Sigmoid colon (tissue), 7 donors: ENCODE measurements around the gene SLC4A1. TPM values are rescaled to one million over a fixed set of nuclear protein-coding genes. Genes with fewer than 3 reads are reported as not detected.
A peak's percentile ranks its signal among the peaks of the same experiment; 100 is the strongest.

Experiments
- DNase-seq: peaks from one replicate; pipeline ENCODE4 v3.0.0-alpha.2; 2019
- H3K27ac ChIP-seq, 4 donors: fragments of 200-600 bp; sonication (generic); one replicate each; pipeline ENCODE4 v1.5.1; 2016 to 2019; ENCODE audit warnings: mild to moderate bottlenecking in 1 of 4
- H3K27me3 ChIP-seq, 3 donors: fragments of 200-600 bp; sonication (generic); one replicate each; pipeline ENCODE4 v1.5.1; 2019; ENCODE audit warnings: mild to moderate bottlenecking in 1 of 3
- H3K36me3 ChIP-seq, 4 donors: fragments of 200-600 bp; sonication (generic); one replicate each; pipeline ENCODE4 v1.5.1; 2016 to 2019
- H3K4me1 ChIP-seq, 4 donors: fragments of 200-600 bp; sonication (generic); one replicate each; pipeline ENCODE4 v1.5.1; 2017 to 2019
- H3K4me3 ChIP-seq, 4 donors: fragments of 200-600 bp; sonication (generic); one replicate each; pipeline ENCODE4 v1.5.1; 2017 to 2019; ENCODE audit warnings: mild to moderate bottlenecking in 2 of 4, moderate library complexity in 1 of 4
- H3K9me3 ChIP-seq, 4 donors: fragments of 200-600 bp in 3 of 4; sonication (generic) in 3 of 4; one replicate each; pipeline versions ENCODE4 v1.5.1 to v1.6.1; 2013 to 2019
- CTCF ChIP-seq, 4 experiments: fragments of 450-650 bp in 3 of 4; fragments of 200-600 bp in 1 of 4; IDR thresholded peaks; one replicate each; pipeline ENCODE4 v1.5.1; 2016 to 2019; ENCODE audit warnings: antibody characterized with exemption in 4 of 4, mild to moderate bottlenecking in 3 of 4, moderate library complexity in 2 of 4
- EP300 ChIP-seq, 4 donors: sonication (generic); formaldehyde crosslinking; IDR thresholded peaks; one replicate each; pipeline ENCODE4 v1.6.1; 2017; ENCODE audit warnings: antibody characterized with exemption in 4 of 4
- POLR2A ChIP-seq, 2 donors: fragments of 450-650 bp; IDR thresholded peaks; one replicate each; pipeline ENCODE4 v1.6.1; 2016; ENCODE audit warnings: antibody characterized with exemption in 2 of 2, mild to moderate bottlenecking in 2 of 2, moderate library complexity in 2 of 2
- POLR2AphosphoS5 ChIP-seq, 4 donors: sonication (generic); formaldehyde crosslinking; IDR thresholded peaks; one replicate each; pipeline ENCODE4 v1.6.1; 2017; ENCODE audit warnings: antibody characterized with exemption in 4 of 4
- WGBS, 2 donors: extraction: QIAGEN DNeasy Blood & Tissue Kit; methylation state at CpG; one replicate each; pipeline ENCODE4 v1.1.7; 2013; 5-methylcytosine and 5-hydroxymethylcytosine counted together
- intact Hi-C: fragments of 100-400 bp; cut with DNase I; formaldehyde crosslinking; loops from one replicate; pipeline ENCODE4 v1.15.1; 2023
- polyA plus RNA-seq, 3 donors: library from polyadenylated mRNA; stranded (reverse); fragments of 200-250 nt; gene quantifications; one replicate each; pipeline ENCODE4 v1.2.3, GENCODE V29; 2013
- total RNA-seq, 4 donors: library from RNA; depleted of rRNA; stranded (reverse); fragments of >200 nt; gene quantifications; one replicate each; pipeline ENCODE4 v1.1.0, GENCODE V29; 2016
- donor health status: healthy with polysubstance abuse.
- donor health status: Bipolar disorder and iron deficiency.
- donor health status: healthy.

SLC4A1 gene
- total and polyA plus RNA-seq, 7 donors, result under 0.01 to 0.23 TPM; not detected in 5

- Histone ChIP-seq H3K27ac (no peak overlapping the region), H3K4me3 (no peak overlapping the region), H3K27me3 (no peaks in the 10 kb centered on the region), H3K36me3 (peaks cover 8 to 47% (median 36%) of the 10 kb centered on the region in 4 donors), H3K9me3 (no peaks in the 10 kb centered on the region), H3K4me1 (peaks cover 0 to 41% (median 18%) of the 10 kb centered on the region in 4 donors)
- WGBS, 2 donors, result 85 to 93% methylated on average over 6 of the region's 6 CpGs
- no peak for DNase-seq
- intact Hi-C loops, result no loop called here
- TF ChIP-seq POLR2AphosphoS5 (IDR thresholded peaks at IDR 0.05) (no peak), CTCF (IDR thresholded peaks at IDR 0.05) (no peak), POLR2A (IDR thresholded peaks at IDR 0.05) (no peak)
These were observed 61.1 kb downstream of the SLC4A1 start for GRCh38 chr17:44206825-44207155.

GRCh38 chr17:44205962-44206824, 61.7 kb downstream of the SLC4A1 start:
- H3K27me3 ChIP-seq, result no peaks in the 10 kb centered on the region
- no peaks in the 10 kb centered on the region for H3K9me3 ChIP-seq
- intact Hi-C loops, result no loop called here
- H3K4me1 ChIP-seq, result peaks cover 0 to 38% (median 18%) of the 10 kb centered on the region in 4 donors
- no peak overlapping the region for H3K4me3 ChIP-seq
- H3K36me3 ChIP-seq, result peaks cover 8 to 41% (median 33%) of the 10 kb centered on the region in 4 donors
- H3K27ac ChIP-seq, result peak overlapping the region in 1 of 4 donors; percentile 17
- TF ChIP-seq CTCF (IDR thresholded peaks at IDR 0.05) (no peak), POLR2A (IDR thresholded peaks at IDR 0.05) (no peak), POLR2AphosphoS5 (IDR thresholded peaks at IDR 0.05) (no peak), EP300 (IDR thresholded peaks at IDR 0.05) (no peak)
- no peak for DNase-seq
- WGBS, 2 donors, result 57 to 69% methylated on average over 13 of the region's 13 CpGs

DNA sequence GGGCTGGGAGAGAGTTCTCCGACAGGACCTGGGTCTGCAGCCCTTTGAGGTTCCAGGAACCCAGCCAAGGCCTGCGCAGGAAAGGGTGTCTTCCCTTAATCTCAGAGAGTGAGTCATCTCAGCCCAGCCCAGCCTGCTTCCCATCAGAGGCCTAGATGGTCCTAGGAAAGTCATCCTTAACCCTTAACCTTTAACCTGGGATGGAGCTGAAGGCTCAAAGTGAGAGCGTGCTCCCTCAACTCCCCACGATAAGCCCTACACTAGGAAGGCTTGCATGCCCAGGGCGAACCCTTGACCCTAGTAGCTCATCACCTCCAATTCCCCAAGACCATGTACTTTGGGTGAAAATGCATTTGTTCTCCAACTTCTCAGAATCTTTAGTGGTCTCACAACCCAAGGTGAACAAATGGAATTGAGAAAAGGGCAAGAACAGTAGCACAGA, 63.5 kb downstream of the SLC4A1 start:
- Histone ChIP-seq H3K27ac (no peak overlapping the region), H3K4me1 (peaks cover 0 to 30% (median 10%) of the 10 kb centered on the region in 4 donors), H3K36me3 (peaks cover 8 to 30% (median 28%) of the 10 kb centered on the region in 4 donors), H3K27me3 (no peaks in the 10 kb centered on the region), H3K4me3 (no peak overlapping the region), H3K9me3 (no peaks in the 10 kb centered on the region)
- WGBS, 2 donors, result 56 to 65% methylated on average over 5 of the region's 5 CpGs
- TF ChIP-seq POLR2AphosphoS5 (IDR thresholded peaks at IDR 0.05), result peak in 1 of 4 donors; percentile 5
- no peak for TF ChIP-seq EP300 (IDR thresholded peaks at IDR 0.05)
- DNase-seq, result no peak
- intact Hi-C loops, result no loop called here

DNA sequence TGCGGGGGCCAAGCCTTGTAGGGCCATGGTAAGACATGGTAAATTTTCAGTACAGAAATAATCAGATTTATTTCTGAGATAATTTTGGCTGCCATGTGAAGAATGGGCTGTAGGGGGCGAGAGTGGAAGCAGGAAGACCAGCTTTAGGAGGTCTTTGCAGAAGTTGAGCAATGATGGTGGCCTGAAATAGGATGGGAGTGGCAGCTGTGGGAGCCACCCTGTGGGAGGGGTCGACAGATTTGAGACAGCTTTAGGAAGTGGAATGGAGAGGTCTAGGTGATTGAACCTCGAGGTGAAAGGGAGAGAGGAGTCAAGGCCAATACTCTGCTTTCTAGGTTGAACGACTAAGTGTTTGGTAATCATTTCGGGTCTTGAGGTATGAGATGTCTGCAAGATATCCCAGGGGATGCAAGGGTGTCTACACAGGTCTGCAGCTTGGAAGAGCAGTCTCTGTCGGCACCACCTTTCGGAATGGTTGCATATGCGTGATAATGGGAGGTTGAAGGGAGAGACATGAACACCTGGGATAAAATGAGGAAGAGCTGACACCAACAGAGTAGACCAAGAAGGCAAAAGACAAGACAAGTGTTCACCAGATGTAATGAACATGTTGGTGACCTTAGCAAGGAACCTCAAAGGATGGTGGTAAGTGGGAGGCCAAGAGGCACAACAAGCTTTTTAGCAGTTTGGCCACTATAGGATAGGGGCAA, 64.0 kb downstream of the SLC4A1 start:
- TF ChIP-seq EP300 (IDR thresholded peaks at IDR 0.05), result no peak
- TF ChIP-seq CTCF (IDR thresholded peaks at IDR 0.05), result peak; percentile 29 to 57 (median 50)
- H3K27me3 ChIP-seq, result no peaks in the 10 kb centered on the region
- no peak overlapping the region for H3K27ac ChIP-seq
- no peak for DNase-seq
- peaks cover 0 to 30% (median 10%) of the 10 kb centered on the region in 4 donors for H3K4me1 ChIP-seq
- intact Hi-C loops, result no loop called here
- WGBS, 2 donors, result 57 to 62% methylated on average over 9 of the region's 9 CpGs
- peaks cover 8 to 24% (median 22%) of the 10 kb centered on the region in 4 donors for H3K36me3 ChIP-seq
- H3K4me3 ChIP-seq, result no peak overlapping the region
- H3K9me3 ChIP-seq, result no peaks in the 10 kb centered on the region

GRCh38 chr17:44202756-44203155, 65.2 kb downstream of the SLC4A1 start:
- intact Hi-C loops, result no loop called here
- no peak overlapping the region for H3K4me3 ChIP-seq
- WGBS, 2 donors, result 89% methylated on average over 4 of the region's 4 CpGs

More at GRCh38 chr17:44202756-44203155, 65.2 kb downstream of the SLC4A1 start:
- Histone ChIP-seq H3K9me3 (no peaks in the 10 kb centered on the region), H3K36me3 (peaks cover 0 to 14% (median 13%) of the 10 kb centered on the region in 4 donors), H3K27ac (no peak overlapping the region), H3K4me1 (peaks cover 0 to 39% (median 19%) of the 10 kb centered on the region in 4 donors), H3K27me3 (no peaks in the 10 kb centered on the region)
- TF ChIP-seq CTCF (IDR thresholded peaks at IDR 0.05) (no peak), POLR2A (IDR thresholded peaks at IDR 0.05) (no peak)
- DNase-seq, result no peak
